HG03342 (cell line): ENCODE measurements around the gene DDX49.
"Not testable (repeated sequence)": the region's sequence is repeated elsewhere in the genome, so short reads cannot be mapped to it uniquely, and the experiment has no call there.

Experiments used
- ATAC-seq: cut with Tn5 transposase; IDR thresholded peaks from one replicate; pipeline ENCODE4 v1.9.1; 2021; ENCODE audit warnings: mild to moderate bottlenecking, moderate library complexity; ENCODE audit not compliant: unreplicated experiment

Gene DDX49

DNA sequence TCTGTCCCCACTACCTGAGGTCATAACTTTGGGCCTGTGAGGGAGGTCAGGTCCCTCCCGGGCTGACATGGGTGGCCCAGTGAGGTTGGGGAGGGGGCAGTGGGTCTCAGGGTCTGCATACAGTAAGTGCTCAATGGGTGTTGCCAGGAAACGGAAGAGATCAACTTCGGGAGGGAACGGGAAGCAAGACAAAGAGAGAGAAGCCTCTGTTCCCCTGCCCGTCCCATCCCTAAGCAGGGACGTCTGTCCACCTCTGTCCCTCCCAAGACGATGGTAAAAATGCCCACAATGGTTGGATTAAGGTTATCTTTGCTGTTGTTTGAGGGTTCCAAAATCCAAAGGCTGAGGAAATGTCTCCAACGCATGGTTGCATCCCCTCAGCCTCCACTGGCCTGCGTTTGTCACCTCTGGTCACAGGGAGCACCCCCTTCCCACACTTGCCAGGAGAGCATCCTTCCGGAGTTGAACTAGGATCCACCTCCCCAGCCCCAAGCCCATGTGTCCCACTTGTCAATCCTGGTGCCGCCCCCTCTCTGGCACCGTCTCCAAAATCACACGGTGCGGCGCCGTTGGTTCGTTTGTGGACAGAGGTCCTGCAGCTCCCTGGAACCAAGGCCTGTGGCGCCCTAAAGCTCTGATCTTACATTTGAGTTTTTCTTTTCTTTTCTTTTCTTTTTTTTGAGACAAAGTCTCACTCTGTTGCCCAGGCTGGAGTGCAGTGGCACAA, 22.3 kb downstream of the DDX49 start:
- ATAC-seq = no peak

DNA sequence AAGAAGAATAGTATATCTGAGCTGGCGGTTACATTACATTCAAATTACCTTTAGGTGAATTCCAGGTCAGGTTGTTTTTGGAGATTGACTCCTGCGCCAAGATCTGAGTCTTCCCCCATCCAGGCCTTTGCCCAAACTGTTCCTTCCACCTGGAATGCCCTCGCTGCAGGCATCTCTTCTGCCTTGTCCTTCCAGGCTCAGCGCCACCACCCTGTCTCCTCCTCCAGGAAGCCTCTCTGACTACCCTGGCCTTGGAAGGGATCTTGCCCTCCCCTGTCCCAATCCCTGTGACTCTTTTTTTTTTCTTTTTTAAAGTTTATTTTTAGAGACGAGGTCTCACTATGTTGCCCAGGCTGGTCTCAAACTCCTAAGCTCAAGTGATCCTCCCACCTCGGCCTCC, 23.2 kb downstream of the DDX49 start:
- no peak for ATAC-seq

DNA sequence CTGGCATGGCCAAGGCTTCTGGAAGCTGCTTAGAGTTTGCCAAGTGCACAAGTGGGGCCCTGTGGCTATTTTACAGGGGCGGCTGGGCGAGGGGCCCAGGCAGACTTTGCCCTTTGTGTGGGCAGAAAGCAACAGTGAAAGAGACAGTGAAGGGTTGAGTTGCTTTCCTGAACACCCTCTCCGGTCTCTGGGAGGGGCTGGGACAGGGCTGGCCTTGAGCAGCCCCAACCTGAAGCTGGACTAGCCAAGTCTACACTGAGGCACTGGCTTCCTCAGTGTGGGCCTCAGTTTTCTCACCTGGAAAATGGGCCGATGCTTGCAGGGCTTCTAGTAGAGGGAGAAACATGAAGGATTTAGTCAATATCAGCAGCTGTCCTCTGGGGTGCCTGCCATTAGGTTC, 23.9 kb downstream of the DDX49 start:
- ATAC-seq = no peak

DNA sequence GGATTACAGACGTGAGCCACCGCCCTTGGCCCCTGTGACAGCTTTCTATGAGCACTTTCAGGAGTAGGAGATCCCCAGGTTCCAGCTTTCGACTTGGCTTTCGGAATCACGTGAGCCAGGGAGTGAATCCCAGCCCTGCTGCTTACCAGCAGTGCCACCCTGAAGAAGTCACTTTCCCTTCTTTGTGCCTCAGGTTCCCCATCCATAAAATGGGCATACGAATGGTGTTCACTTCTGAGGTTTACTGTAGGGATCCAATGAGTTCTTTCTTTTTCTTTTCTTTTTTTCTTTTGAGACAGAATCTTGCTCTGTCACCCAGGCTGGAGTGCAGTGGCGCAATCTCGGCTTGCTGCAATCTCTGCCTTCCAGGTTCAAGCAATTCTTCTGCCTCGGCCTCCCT, 25.8 kb downstream of the DDX49 start:
- no peak for ATAC-seq

DNA sequence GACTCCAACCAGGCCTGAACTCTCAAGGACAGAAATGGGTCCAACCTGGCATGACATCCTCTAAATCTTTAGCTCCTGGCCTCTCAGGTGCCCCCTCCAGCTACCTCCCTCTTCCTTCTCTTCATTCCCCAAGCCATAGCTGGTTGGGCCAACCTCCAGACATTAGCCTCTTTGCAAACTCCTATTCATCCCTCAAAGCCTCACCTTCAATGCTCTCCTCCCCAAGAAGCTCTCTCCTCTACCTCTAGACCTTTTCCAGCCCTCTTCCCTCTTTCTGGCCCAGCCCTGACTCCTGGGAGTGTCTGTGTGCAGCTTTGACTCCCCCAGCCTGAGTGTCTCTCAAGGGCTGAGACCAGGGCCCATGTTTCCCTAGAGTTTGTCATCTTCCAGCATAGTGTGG, 26.8 kb downstream of the DDX49 start:
- ATAC-seq = no peak

DNA sequence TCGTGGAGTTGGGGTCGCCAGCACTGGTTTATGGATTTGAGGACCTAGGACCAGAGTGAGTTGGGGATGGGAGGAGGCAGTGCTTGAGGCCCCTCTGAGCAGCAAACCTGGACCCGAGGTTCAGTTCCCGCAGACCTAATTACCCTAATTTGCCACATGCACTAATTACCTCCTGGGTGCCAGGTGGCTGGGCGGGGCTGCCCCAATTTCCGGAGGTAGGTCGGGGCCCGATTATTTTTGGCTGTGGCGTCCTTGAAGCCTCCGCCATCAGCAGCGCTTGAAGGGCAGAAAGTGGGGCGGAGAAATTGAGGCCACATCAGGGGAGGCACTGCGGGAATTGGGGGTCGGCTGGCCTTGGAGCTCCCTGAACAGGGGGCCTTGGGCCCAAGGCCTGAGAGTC, 27.4 kb downstream of the DDX49 start:
- no peak for ATAC-seq

DNA sequence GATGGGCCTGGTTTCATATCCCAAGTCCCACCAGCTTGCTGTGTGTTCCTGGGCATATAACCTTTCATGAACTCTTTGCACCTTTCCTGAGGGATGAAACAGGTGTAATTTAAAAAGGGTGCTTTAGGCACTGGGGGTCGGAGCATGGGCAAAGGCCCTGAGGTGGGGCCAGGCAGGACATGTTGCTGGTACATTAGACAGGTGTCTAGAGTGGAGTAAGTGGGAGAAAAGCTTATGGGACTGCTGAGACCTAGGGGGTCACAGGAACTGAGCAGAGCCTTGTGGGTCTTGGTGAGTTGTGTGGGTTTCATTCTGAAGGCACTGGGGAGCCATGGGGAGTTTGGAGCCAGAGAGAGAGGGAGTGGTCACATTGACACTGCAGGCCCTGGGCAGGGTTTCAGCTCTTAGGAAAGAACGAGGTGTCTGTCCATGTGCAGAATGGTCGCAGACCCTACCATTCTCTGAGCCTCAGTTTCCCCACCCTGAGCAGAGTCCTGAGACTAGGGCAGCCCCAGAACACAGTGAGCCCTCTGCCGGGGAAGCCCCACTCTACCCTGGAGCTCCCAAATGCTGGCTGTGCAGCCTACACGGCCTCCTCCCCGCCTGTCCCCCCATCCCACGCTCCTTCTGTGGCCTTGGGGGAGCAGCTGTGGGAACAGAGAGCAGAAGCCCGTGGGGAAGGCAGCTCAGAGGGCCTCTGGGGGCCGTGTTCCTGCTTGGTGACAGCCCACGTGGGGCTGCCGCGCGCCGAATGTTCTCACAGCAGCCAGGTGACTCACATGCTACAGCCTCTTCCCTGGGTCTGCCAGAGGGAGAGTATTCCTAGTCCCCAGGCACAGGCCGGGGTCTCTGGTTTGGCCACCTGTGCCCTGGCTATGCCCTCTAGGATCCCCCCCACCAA, 28.8 kb downstream of the DDX49 start:
- ATAC-seq = no peak

DNA sequence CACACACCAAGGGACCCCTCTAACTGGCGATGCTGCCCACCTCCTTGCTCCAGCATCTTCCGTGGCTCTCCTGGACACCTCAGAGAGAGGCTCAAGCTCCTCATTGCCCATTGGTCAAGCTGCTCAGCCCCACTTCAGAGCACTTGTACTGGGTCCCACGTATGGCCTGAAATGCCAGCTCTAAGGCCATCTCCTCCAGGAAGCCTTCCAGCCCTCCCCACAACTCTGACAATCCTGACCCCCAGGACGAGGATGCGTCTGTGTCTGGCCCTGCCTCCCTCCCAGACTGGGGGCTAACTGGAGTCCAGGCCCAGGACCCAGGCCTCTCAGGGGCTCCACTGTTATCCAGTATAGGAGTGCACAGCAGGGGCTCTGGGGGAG, 29.5 kb downstream of the DDX49 start:
- no peak for ATAC-seq

DNA sequence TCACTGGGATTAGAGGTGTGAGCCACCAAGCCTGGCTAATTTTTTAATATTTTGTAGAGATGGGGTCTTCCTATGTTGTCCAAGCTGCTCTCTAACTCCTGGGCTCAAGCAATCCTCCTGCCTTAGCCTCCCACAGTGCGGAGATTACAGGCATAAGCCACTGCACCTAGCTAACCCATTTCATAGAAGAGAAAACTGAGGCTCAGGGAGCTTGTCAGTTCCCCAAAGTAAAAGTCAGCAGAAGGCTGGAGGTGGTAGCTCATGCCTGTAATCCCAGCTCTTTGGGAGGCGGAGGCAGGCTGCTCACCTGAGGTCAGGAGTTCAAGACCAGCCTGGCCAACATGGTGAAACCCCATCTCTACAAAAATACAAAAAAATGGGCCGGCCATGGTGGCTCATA, 30.3 kb downstream of the DDX49 start:
- ATAC-seq = no peak

DNA sequence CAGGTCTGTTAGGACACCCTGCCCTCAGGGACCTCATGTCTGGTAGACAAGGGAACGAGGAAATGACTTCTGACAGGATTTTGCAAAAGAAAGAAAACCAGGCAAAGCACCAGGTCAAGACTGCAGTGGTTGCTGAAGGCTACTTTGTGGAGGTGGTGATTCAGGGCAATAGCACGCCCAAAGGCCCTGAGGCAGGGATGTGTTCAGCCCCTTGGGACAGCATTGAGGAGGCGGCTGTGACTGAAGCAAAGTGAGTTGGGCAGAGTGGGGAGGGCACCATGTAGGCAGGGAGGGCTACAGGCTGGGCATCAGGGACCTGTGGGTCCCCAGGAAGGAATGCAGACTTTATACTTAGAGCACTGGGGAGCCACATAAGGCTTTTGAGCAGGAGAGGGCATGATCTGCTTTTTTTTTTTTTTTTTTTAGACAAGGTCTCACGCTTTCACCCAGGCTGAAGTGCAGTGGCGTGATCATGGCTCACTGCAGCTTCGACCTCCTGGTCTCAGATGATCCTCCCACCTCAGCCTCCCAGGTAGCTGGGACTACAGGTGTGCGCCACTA, 32.3 kb downstream of the DDX49 start:
- no peak for ATAC-seq

DNA sequence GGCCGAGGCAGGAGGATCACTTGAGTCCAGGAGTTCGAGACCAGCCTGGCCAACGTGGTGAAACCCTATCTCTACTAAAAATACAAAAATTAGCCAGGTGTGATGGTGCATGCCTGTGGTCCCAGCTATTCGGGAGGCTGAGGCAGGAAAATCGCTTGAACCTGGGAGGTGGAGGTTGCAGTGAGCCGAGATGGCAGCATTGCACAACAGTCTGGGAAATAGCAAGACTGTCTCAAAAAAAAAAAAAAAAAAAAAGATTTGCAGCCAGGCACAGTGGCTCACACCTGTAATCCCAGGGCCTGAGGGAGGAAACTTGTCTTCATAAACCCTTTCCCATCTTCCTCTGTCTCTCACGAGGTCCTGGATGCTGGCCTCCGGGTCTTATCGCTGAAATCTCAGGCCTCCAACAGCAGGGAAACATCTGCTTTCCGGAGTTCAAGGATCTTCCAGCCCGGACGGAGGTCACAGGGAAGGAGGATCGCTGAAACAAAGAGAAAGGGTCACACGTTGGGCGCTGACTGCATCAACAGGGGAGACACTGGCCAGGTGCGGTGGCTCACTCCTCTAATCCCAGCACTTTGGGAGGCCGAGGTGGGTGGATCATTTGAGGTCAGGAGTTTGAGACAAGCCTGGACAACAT, 33.0 kb downstream of the DDX49 start:
- ATAC-seq = not testable (repeated sequence)

DNA sequence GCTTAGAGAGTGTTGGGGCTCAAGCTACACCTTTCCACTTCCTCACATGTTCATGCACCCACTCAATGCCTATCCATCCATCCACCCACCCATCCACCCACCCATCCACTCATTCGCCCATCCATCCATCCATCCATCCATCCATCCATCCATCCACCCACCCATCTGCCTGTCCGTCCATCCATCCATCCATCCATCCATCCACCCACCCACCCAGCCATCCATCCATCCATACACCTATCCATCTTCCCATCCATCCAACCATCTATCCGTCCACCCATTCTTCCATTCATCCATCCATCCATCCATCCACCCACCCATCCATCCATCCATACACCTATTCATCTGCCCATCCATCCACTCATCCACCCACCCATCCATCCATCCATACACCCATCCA, 34.6 kb downstream of the DDX49 start:
- no peak for ATAC-seq

DNA sequence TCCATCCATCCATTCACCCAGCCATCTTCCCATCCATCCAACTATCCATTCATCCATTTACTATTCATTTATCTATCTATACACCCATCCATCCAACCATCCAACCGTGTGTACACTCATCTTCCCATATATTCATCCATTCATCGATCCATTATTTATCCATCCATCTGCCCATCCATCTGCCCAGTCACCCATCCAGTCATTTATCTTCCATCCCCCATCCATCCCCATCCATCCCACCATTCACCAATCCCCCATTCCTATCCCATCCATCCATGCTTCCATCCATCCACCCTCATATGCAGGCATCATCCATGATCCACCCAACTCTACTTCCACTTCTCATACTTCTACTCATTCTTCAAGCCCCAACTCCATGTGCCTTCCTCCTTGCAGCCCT, 35.5 kb downstream of the DDX49 start:
- ATAC-seq = no peak

DNA sequence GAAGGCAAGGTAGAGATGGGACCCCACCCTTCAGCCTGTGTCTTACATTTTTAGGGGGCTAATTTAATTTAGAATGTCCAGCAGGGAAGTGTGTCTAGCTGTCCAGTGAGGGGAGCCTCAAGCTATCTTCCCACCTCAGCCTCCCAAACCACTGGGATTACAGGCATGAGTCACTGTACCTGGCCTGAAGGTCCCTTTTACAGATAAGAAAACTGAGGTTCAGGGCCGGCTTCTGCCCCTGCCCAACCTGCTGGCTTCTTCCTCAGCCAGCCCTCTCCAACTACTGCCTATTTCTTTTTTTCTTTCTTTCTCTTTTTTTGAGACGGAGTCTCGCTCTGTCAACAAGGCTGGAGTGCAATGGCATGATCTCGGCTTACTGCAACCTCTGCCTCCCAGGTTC, 40.9 kb downstream of the DDX49 start:
- ATAC-seq = no peak

DNA sequence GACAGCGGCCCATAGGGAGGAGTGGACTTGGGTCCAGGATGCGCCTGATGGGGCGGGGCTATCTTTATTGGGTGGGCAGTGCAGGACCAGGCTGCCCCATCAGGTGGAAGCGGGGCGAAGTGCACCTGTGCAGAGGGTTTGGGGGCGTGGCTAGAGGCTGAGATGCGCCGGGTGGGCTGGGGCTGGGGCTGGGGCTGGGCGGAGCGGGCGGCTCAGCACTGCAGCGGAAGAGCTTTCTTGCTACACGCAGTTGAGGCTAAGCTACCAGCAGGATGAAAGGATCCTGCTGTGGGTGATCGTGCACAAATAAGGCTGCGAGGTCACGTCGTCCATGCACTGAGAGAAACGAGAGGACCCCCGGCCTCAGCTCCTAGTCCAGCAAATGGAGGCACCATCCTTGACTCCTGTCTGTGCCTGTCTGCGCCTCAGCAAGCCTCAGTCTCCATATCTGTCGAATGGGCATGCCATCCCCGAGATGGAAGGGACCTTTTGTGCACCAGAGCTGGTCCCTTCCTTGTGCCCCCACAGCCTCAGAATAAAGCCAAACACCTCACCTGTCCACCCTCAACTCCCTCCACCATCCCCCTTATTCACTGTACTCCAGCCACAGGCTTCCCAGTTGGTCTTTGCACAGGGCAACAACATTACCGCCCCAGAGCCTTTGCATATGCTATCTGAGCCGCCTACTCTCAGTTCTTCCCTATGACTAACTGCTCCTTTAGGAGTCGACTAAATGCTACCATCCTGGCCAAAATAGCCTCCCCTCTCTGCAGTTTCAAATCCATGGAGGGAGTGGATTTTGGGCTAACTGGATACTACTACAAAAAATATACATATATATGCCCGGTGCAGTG, 42.5 kb downstream of the DDX49 start:
- ATAC-seq = no peak

DNA sequence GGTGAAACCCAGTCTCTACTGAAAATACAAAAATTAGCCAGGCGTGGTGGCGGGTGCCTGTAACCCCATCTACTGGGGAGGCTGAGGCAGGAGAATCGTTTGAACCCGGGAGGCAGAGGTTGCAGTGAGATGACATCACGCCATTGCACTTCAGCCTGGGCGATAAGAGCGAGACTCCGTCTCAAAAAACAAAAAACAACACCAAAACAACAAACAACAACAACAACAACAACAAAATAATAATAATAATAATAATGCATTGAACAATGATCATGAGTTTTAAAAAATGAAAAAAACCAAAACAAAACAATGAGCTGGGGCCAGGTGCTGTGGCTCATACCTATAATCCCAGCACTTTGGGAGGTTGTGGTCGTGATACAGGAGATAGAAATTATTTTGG, 44.6 kb downstream of the DDX49 start:
- ATAC-seq = no peak

DNA sequence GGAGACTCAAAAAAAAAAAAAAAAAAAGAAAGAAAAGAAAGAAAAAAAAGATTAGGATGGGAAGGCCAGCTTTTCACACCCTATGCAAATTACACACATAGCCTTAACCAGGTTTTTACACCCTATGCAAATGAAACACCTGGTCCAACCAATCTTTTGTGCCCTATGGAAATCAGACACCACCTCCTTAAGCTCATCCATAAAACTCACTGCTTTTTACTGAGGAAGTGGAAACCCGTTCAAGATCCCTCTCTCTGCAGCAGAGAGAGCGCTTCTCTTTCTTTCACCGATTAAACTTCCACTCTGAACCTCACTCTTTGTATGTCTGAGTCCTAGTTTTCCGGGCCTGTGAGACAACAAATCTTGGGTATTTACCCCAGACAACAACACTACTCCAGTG, 46.8 kb downstream of the DDX49 start:
- ATAC-seq = no peak

DNA sequence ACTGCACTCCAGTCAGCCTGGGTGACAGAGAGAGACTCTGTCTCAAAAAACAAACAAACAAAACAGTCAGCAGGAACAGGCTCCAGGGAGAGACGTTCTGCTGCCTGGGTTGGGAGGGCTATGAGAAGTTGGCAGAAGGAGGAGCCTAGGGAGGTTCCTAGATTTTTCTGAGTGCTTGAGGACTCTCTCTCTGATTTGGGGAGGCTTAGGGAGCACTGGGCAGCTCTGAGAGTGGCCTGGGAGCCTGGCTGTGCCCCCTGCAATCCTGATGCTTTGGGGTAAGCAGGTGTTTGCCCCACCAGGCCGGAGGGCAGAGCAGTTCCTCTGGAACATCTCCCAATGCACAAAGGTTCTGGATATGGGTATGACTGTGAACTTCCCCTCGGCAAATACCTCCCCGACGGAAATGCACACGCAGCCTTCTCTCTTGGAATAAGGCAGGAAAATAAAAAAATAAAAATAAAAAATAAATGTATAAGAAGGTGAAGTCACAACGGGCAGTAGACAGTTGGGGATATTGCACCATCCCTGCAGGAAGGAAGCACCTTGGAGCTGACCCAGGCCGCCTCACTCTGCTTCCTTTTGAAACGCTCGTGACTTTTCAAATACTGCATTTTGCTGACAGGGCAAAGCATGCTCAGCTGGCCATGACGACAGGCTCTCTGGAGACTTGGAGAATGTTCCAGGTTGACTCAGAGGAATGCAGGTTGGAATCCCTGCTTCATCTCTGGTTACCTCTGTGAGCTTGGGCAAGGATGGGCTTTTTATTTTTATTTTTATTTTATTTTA, 48.0 kb downstream of the DDX49 start:
- ATAC-seq = no peak

DNA sequence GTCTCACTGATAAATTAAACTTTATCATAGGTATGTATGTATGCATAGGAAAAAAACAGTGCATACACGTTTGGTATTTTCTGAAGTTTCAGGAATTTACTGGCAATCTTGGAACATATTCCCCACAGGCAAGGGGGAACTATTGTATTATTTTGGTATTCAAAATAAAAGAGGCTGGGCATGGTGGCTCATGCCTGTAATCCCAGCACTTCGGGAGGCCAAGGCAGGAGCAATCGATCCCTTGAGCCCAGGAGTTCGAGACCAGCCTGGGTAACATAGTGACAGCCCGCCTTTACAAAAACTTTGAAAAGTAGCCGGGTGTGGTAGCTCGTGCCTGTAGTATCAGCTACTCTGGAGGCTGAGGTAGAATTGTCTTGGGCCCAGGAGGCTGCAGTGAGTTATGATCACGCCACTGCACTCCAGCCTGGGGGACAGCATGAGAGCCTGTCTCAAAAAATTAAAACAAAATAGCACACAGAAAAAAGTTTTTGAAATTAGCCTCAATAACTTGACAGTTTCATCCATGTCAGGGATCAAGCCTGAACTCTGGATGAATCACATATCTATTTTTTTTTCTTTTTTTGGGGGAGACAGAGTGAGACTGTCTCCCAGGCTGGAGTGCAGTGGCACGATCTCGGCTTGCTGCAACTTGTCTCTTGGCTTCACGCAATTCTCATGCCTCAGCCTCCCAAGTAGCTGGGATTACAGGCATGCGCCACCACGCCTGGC, 50.6 kb downstream of the DDX49 start:
- ATAC-seq = no peak
